MM.1S (cell line): ENCODE measurements around the gene NRAP.

Source experiments
- CTCF ChIP-seq: fragments of 300-600 bp; sonication (generic); IDR thresholded peaks from 2 replicates; pipeline ENCODE4 v1.5.1; 2016; ENCODE audit warnings: antibody characterized with exemption, low read length, mixed read lengths
- EZH2 ChIP-seq: fragments of 300-600 bp; sonication (generic); optimal IDR thresholded peaks from 2 replicates; pipeline ENCODE3; 2017; ENCODE audit warnings: low read depth, mild to moderate bottlenecking, antibody characterized with exemption, low read length, mixed read lengths

GRCh38 chr10:113665806-113666354, 2.0 kb upstream of the NRAP start:
- no peak for TF ChIP-seq CTCF
- no peak for TF ChIP-seq EZH2
